K562 (cell line): ENCODE measurements around the gene PUM1. TPM values are rescaled to one million over a fixed set of nuclear protein-coding genes. Genes with fewer than 3 reads are reported as not detected.

Source experiments
- ATAC-seq: fragments of 200-7000 bp; cut with Tn5 transposase; 3 replicates; pipeline ENCODE4 v1.9.1; 2020; ENCODE audit warnings: moderate library complexity
- BruUV-seq: library from RNA; stranded (reverse); fragments of 400-500 nt; replicated peaks from 2 replicates; lab custom pipeline; 2021; lab: Mats Ljungman, UMichigan
- CTCF ChIA-PET: fragments of 300-600 bp; formaldehyde crosslinking; extraction: SDS; loops from one replicate; lab custom pipeline; 2021; ENCODE audit warnings: low intra/inter-chr PET ratio; lab: Yijun Ruan, JAX
- POLR2A ChIA-PET: fragments of 300-600, 350-650 bp; sonication (Branson Sonifier 250); formaldehyde crosslinking; extraction: SDS; loops from one replicate; lab custom pipeline; 2021; ENCODE audit warnings: antibody characterized with exemption, inconsistent platforms; lab: Yijun Ruan, JAX
- DNase-seq, 4 experiments: peaks; one replicate each; pipeline versions ENCODE4 v3.0.0 to v3.0.0-alpha.2; 2011 to 2018; ENCODE audit warnings: low spot score in 3 of 4, mixed read lengths in 3 of 4; ENCODE audit errors: extremely low read depth in 1 of 4
- FAIRE-seq: peaks from 2 replicates; lab custom pipeline; 2011; peaks lifted over from hg19 to GRCh38; lab: Jason Lieb, UNC
- H2AFZ ChIP-seq: 2 replicates; pipeline ENCODE4 v1.6.0; 2011; ENCODE audit warnings: low read depth, low read length, control low read depth, inconsistent platforms
- H3K27ac ChIP-seq: fragments of 200-600 bp; 3 replicates; pipeline ENCODE4 v1.8.0; 2011; ENCODE audit warnings: low read depth, mild to moderate bottlenecking, control low read depth, inconsistent platforms, low read length, moderate library complexity, mixed read lengths; ENCODE audit errors: extremely low read depth
- H3K27me3 ChIP-seq, 2 experiments: fragments of 300-600 bp in 1 of 2; 2 replicates in 1 of 2; 3 replicates in 1 of 2; pipeline versions ENCODE4 v1.6.0 to v1.8.0; 2011; ENCODE audit warnings: inconsistent platforms in 2 of 2, low read length in 2 of 2, mild to moderate bottlenecking in 1 of 2, mixed read lengths in 1 of 2, moderate library complexity in 1 of 2; ENCODE audit not compliant: control insufficient read depth in 2 of 2, insufficient read depth in 2 of 2
- H3K36me3 ChIP-seq: fragments of 300-600 bp; 3 replicates; pipeline ENCODE4 v1.8.0; 2011; ENCODE audit warnings: mild to moderate bottlenecking, low read length, inconsistent platforms; ENCODE audit not compliant: control insufficient read depth, insufficient read depth
- H3K4me1 ChIP-seq, 2 experiments: fragments of 200-600 bp in 1 of 2; replicated peaks in 1 of 2; 2 replicates in 1 of 2; 3 replicates in 1 of 2; pipeline versions ENCODE4 v1.5.1 to v1.8.0; 2011; ENCODE audit warnings: inconsistent platforms in 2 of 2, low read length in 2 of 2, mild to moderate bottlenecking in 1 of 2, mixed read lengths in 1 of 2, moderate library complexity in 1 of 2; ENCODE audit not compliant: control insufficient read depth in 2 of 2, insufficient read depth in 2 of 2
- H3K4me2 ChIP-seq: 2 replicates; pipeline ENCODE4 v1.6.1; 2011; ENCODE audit warnings: low read length, control low read depth, inconsistent platforms, mixed read lengths; ENCODE audit not compliant: insufficient read depth
- H3K4me3 ChIP-seq: fragments of 200-600 bp; sonication (generic), shearing (Covaris generic); 2 replicates; pipeline ENCODE4 v1.5.1; 2016; ENCODE audit warnings: control low read depth, inconsistent platforms
- H3K79me2 ChIP-seq: fragments of 200-600 bp; 3 replicates; pipeline ENCODE4 v1.8.0; 2011; ENCODE audit warnings: low read length, inconsistent platforms; ENCODE audit not compliant: control insufficient read depth, insufficient read depth
- H3K9ac ChIP-seq, 2 experiments: 2 replicates each; pipeline versions ENCODE4 v1.6.0 to v1.6.1; 2011; ENCODE audit warnings: low read depth in 2 of 2, low read length in 2 of 2, control low read depth in 1 of 2, inconsistent platforms in 1 of 2, mild to moderate bottlenecking in 1 of 2, mixed read lengths in 1 of 2; ENCODE audit not compliant: insufficient read depth in 1 of 2
- H3K9me1 ChIP-seq: one replicate; pipeline ENCODE4 v1.6.0; 2011; ENCODE audit warnings: inconsistent platforms, mild to moderate bottlenecking, low read length, moderate library complexity; ENCODE audit not compliant: control insufficient read depth, insufficient read depth
- H3K9me3 ChIP-seq: replicated peaks from 2 replicates; pipeline ENCODE4 v1.5.1; 2011; ENCODE audit warnings: low read depth, low read length, inconsistent platforms; ENCODE audit not compliant: control insufficient read depth, insufficient read depth
- H4K20me1 ChIP-seq: replicated peaks from 2 replicates; pipeline ENCODE4 v1.6.1; 2011; ENCODE audit warnings: low read length, inconsistent platforms, mixed read lengths; ENCODE audit not compliant: control insufficient read depth, insufficient read depth
- KDM4B ChIP-seq, 2 experiments: fragments of 450-650 bp in 1 of 2; sonication (generic) in 1 of 2; IDR thresholded peaks; 2 replicates each; pipeline ENCODE4 v1.6.1; 2016 to 2017; ENCODE audit warnings: borderline replicate concordance in 2 of 2, antibody characterized with exemption in 1 of 2, low read depth in 1 of 2, mild to moderate bottlenecking in 1 of 2
- NFIC ChIP-seq: fragments of 450-650 bp; IDR thresholded peaks from 2 replicates; pipeline ENCODE4 v1.6.1; 2017; ENCODE audit warnings: mild to moderate bottlenecking, inconsistent platforms
- RBFOX2 ChIP-seq: fragments of 200-400 bp; formaldehyde crosslinking; IDR thresholded peaks from 2 replicates; pipeline ENCODE4 v1.6.1; 2017; ENCODE audit warnings: low read depth, mild to moderate bottlenecking, low read length, moderate library complexity
- SMARCA5 ChIP-seq: fragments of 450-650 bp; IDR thresholded peaks from 2 replicates; pipeline ENCODE4 v1.6.1; 2016
- WGBS: fragments of 100-300 bp; shearing (Covaris generic); methylation state at CpG from one replicate; pipeline ENCODE4 v1.1.6; 2016; ENCODE audit warnings: low coverage, mixed read lengths; ENCODE audit not compliant: insufficient coverage; ENCODE audit errors: missing lambda C conversion rate; 5-methylcytosine and 5-hydroxymethylcytosine counted together
- in situ Hi-C: fragments of 300-500 bp; cut with MboI; formaldehyde crosslinking; loops from 4 replicates; pipeline ENCODE4 v1.15.0; 2018; ENCODE audit warnings: inconsistent platforms, mixed read lengths
- intact Hi-C: fragments of 100-400 bp; cut with micrococcal nuclease; formaldehyde crosslinking; loops from 2 replicates; pipeline ENCODE4 v1.14.2; 2022
- polyA plus RNA-seq, 8 experiments: library from polyadenylated mRNA; depleted of rRNA in 4 of 8; stranded (reverse) in 5 of 8; unstranded in 3 of 8; fragments of >200 nt; fragmentation: Nextera tagmentation in 2 of 8; fragmentation: Illumina TruSeq in 1 of 8; extraction: Ambion mirVana in 2 of 8; extraction: Trizol in 1 of 8; gene quantifications; 2 replicates each; pipeline versions ENCODE4 v1.2.1 to v1.2.3, GENCODE V29; 2011 to 2014; ENCODE audit warnings: inconsistent platforms in 1 of 8, missing spikeins in 1 of 8
- total RNA-seq, 7 experiments: library from RNA; depleted of rRNA in 6 of 7; stranded (reverse); fragments of >200 nt in 6 of 7; fragmentation: Illumina TruSeq in 2 of 7; extraction: Trizol in 2 of 7; gene quantifications; 2 replicates each; pipeline versions ENCODE4 v1.2.1 to v1.2.3, GENCODE V29; 2011 to 2021; ENCODE audit warnings: low replicate concordance in 1 of 7
- TF ChIP-seq, protein P1 (sequence below): sonication (generic); IDR thresholded peaks from 2 replicates; pipeline ENCODE4 v1.6.1; 2016

The PUM1 gene
- total and polyA plus RNA-seq, 9 of the 15 experiments (the other 6 are each of a cell fraction or from before 2014, with no cell fraction given) = 37.7 to 104 (median 55.7) TPM

DNA sequence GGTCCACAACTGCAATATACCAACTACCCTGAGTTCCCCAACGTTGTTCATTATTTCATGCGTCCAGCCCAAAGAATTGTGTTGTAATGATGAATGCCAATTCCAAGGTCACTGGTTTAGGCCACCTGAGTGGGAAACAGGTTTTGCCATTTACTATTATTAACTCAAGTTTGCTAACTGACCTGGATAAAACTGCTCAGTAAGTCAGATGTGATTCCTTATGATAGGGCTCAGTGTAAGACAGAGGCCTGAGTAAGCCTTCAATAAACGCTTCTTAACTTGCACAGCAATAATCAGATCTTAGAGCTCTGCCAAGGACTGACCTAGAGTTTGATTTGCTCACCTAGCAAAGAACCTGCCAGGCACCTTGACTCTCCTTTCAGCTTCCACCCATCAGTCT is 10.0 kb downstream of the PUM1 start:
- Histone ChIP-seq H3K79me2 (peaks cover 99% of the 10 kb centered on the region), H2AFZ (no peak overlapping the region), H3K27ac (no peak overlapping the region), H3K27me3 (no peaks in the 10 kb centered on the region), H3K4me2 (no peak overlapping the region), H4K20me1 (peaks cover 57% of the 10 kb centered on the region), H3K36me3 (peaks cover 85% of the 10 kb centered on the region), H3K9me3 (no peaks in the 10 kb centered on the region), H3K4me1 (no peaks in the 10 kb centered on the region; a peak in 2 of 5 replicates), H3K9ac (no peak overlapping the region), H3K4me3 (no peak overlapping the region), H3K9me1 (no peaks in the 10 kb centered on the region)
- TF ChIP-seq NFIC = no peak
- TF ChIP-seq RBFOX2 = 0 out of 2 replicates have a peak, but pooled peaks have one; percentile 17
- no peak for TF ChIP-seq KDM4B (IDR thresholded peaks at IDR 0.05; ENCODE audit: borderline replicate concordance in 2 of 2, low read depth in 1 of 2)
- BruUV-seq = no TSS peak
- no peak; the same call in 2 of the 3 replicates for ATAC-seq
- WGBS = 75% methylated on average over 3 of the region's 3 CpGs
- ChIA-PET POLR2A (interaction anchor here (0.6 to 4.4 kb wide), 4 partner anchors 8 to 11 kb away, joined by 3 to 31 read pairs (median 6); partner anchors contain the start of gene PUM1), CTCF (no interaction called here)
- DNase-seq = no peak
- intact Hi-C loops = no loop called here
- in situ Hi-C loops = no loop called here
- no peak for FAIRE-seq

DNA sequence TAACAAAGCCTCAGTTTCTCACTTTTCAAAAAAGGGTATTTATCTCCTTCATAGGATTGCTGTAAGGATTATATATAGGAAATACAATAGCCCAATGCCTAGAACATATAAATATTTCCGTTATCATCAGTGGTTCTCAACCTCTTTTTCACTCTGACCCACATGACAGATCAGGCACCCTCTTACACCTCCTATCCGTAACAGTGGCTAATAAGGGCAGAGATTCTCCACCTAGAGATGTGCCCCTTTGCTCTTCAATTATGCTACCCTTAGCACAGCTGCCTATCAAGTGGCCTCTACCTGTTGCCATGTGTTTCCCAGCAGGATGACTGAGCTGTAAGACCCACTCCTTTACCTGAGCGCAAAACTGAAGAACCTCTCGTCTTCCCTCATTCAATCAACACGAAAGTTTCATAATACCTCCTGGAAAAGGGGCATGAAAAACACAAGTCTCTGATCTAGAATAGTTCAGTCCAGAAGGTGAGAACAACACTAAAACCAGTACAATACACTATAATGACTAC is 10.5 kb downstream of the PUM1 start:
- Histone ChIP-seq H3K9me1 (no peaks in the 10 kb centered on the region), H3K9ac (no peak overlapping the region), H3K36me3 (peaks cover 85% of the 10 kb centered on the region)
- ATAC-seq = no peak
- TF ChIP-seq, protein P1, sequence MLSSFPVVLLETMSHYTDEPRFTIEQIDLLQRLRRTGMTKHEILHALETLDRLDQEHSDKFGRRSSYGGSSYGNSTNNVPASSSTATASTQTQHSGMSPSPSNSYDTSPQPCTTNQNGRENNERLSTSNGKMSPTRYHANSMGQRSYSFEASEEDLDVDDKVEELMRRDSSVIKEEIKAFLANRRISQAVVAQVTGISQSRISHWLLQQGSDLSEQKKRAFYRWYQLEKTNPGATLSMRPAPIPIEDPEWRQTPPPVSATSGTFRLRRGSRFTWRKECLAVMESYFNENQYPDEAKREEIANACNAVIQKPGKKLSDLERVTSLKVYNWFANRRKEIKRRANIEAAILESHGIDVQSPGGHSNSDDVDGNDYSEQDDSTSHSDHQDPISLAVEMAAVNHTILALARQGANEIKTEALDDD = no peak
- TF ChIP-seq RBFOX2 = 0 out of 2 replicates have a peak, but pooled peaks have one; percentile 4
- no peak for TF ChIP-seq SMARCA5
- TF ChIP-seq, all 486 proteins: peak for 1
- no peaks in the 10 kb centered on the region for H3K27me3 ChIP-seq
- H3K9me3 ChIP-seq = no peaks in the 10 kb centered on the region
- peaks cover 99% of the 10 kb centered on the region for H3K79me2 ChIP-seq
- H3K4me3 ChIP-seq = no peak overlapping the region
- POLR2A ChIA-PET = interaction anchor here (0.8 to 4.4 kb wide), 3 partner anchors 9 to 11 kb away, joined by 3 to 31 read pairs (median 3); no protein-coding TSS in a partner anchor
- BruUV-seq = no TSS peak
- H3K4me2 ChIP-seq = no peak overlapping the region
- intact Hi-C loops (no loop called here), in situ Hi-C loops (no loop called here)
- no peak overlapping the region for H3K27ac ChIP-seq
- FAIRE-seq (no peak), DNase-seq (no peak)
- WGBS = 90% methylated on average over 5 of the region's 5 CpGs
- H4K20me1 ChIP-seq = peaks cover 58% of the 10 kb centered on the region
- H2AFZ ChIP-seq = no peak overlapping the region
- H3K4me1 ChIP-seq = no peaks in the 10 kb centered on the region; a peak in 2 of 5 replicates
- CTCF ChIA-PET = no interaction called here
